Measurements from ENCODE around the gene KXD1.
"Not testable (repeated sequence)": the region's sequence is repeated elsewhere in the genome, so short reads cannot be mapped to it uniquely, and the experiment has no call there.

The KXD1 gene

GRCh38 chr19:18587561-18587960 is 29.9 kb downstream of the KXD1 start:
- no peak for FAIRE-seq

DNA sequence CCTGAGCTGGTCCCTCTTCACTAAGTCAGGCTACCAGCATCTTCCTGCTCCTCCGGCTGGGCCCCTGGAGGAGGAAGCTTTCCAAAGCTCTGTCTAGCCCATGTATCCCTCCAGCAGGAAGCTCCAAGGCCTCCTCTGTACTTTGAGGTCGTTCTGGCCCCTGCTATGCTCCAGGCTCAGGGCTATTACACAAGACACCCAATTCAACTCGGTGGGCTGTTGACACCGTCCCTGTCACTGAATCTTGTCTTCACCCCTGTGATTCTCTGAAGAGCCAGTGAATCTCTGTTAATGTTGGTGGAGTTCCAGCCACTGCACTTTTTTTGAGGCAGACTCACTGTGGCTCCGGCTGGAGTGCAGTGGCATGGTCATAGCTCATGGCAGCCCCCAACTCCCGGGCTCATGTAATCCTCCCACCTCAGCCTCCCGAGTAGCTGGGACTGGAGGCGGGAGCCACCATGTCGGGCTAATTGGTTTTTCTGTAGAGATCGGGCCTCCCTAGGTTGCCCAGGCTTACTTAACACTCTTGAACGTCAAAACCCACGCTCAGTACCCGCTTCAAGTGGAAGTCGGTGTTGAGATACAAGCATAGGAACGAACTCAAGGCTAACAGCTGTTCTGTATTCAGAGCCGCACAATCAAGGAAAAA is 30.4 kb downstream of the KXD1 start:
- no peak for FAIRE-seq

DNA sequence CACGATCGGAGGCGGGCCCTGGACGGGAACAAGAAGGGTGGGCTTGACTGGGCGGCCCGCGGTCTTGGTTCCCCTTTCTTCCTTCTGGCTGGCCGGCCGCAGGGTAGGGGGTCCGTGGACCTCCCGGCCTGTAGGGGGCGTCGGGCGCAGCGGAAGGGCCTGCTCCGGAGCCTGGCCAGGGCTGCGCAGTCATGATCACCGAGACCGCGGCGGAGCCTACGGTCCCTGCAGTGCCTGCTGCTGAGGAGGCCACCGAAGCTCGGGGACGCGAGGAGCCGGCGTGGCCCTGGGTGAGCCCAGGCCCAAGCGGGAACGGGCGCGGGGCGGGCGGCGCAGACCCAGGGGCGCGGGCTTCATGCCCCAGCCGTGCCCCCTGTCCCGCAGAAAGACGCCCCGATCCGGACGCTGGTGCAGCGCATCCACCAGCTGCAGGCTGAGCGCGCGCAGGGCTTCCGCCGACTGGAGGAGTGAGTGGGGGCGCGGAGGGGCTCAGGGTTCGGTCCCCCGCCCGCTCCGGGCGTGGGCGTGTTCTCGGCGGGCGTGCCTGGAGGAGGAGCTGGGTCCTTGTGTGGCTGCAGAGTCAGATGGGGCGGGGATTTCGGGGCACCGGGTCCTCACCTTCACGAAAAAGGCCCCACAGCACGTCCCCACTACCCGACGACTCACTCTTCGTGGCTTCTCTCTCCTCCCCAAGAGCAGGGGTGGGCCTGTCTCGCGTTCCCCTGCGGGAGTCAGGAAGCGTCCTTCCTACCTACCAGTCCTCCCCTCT is 31.1 kb downstream of the KXD1 start, which contains the start of gene REX1BD:
Gene REX1BD, plus strand, starts transcription at position 188 of the 769 bp plus-strand sequence. Its CDS starts 4 bp downstream, at position 192.
- FAIRE-seq = peak; percentile 17

- peak; percentile 97 for FAIRE-seq
These were observed 32.0 kb downstream of the KXD1 start for GRCh38 chr19:18589380-18590272.

DNA sequence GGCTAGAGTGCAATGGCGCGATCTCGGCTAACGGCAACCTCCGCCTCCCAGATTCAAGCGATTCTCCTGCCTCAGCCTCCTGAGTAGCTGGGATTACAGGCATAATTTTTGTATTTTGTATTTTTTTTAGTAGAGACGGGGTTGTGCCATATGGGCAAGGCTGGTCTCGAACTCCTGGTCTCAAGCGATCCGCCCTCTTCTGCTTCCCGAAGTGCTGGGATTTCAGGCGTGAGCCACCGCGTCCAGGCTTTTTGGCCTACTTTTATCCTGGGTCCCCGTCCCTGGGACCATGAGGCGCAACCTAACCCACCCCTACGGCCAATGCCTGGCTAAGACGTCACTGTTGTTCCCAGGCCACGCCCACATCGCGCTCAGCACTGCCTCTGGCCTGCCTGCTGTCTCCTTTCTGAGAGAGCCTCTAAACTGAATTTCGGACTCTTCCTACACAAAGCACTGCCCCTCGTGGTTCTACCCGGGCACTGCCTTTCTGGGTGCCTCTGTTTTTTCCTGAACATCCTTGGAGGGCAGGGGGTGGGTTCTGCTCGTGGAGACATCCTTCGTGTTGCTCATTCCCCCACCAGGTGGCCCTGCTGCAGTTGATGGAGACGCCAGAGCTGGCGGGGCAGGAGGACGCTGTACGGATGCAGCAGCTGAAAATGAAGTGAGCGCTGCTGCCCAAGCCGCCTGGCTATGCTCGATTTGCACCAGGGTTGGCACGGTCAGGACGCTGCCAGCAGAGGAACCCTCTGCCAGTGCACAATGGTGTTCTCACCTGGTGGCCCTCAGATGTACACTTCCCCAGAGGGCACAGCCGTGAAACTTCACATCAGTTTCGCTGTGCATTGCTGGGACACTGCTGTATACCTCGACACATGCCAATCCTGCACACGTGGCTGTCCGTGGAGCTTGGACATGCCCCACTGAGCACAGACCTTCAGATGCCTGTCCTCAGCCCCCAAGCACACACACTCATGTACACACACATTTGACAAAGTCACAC is 32.9 kb downstream of the KXD1 start:
- peak; percentile 97 for FAIRE-seq

GRCh38 chr19:18591735-18592385 is 34.2 kb downstream of the KXD1 start:
- FAIRE-seq = no peak

GRCh38 chr19:18592732-18593131 is 35.1 kb downstream of the KXD1 start:
- not testable (repeated sequence) for FAIRE-seq

DNA sequence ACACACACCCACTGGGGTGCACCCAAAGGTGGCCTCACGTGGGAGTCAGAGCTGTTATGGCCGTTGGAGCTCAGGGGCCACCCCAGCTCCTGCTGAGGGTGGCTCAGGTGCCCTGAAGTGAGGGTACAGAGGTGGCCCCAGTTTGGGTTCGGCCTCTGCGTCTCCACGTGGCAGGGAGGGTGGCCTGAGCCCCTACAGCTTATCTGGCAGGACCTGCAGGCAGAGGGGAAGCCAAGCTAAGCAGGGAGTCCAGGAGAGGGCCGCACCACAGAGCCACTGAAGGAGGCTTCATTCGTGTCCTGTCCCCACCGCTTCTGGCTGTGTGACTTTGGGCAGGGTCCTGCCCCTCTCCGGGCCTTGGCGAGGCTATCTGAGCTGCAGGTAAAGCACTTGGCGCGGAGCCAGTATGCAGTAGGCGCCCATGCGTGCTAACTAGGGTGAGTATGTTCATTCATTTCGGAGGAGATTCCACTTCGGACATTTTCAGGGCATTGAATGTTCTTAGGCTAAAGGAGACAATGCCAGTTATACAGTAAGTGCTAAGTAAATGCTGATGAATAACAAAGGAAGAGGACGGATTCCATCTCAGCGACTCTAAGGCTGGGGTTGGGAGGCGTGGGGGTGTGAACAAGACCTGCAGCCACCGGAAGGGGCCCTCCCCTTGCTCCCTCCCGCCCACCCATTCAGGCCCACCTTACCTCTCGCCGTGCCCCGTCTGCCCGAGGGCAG is 35.9 kb downstream of the KXD1 start:
- FAIRE-seq = no peak

DNA sequence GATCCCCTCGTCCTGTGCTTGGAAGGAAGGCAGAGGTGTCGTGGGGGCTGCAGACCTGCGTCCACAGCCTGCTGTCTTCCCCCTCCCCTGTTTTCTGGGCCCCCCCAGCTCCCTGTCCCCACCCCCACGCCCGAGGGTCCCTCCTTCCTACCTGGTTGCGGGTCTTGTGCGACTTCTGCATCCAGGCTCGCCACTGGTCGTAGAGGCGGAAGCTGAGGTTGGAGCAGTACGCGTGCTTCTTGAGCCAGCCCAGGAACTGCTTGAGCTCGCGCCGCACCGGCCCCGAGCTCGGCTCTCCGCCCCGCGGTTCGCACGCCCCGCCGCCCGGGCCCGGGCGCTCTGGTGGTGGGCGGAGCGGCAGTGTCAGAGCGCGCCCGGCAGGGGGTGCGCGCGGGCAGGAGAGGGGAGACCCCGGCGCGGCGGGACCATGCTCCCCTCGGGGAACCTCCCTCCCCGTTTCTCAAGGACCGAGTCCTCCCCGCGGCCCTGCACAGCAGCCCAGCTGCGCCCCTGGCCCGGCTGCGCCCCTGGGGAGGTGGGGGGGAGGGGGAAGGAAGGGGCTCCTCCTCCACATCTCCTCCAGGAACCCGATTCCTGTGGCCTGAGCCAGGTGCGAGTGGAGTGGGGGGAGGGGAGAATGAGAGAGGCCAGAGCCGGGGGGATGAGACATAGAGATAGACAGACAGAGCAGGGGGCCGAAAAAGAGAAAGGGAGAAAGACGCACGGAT is 36.6 kb downstream of the KXD1 start:
- FAIRE-seq = no peak

DNA sequence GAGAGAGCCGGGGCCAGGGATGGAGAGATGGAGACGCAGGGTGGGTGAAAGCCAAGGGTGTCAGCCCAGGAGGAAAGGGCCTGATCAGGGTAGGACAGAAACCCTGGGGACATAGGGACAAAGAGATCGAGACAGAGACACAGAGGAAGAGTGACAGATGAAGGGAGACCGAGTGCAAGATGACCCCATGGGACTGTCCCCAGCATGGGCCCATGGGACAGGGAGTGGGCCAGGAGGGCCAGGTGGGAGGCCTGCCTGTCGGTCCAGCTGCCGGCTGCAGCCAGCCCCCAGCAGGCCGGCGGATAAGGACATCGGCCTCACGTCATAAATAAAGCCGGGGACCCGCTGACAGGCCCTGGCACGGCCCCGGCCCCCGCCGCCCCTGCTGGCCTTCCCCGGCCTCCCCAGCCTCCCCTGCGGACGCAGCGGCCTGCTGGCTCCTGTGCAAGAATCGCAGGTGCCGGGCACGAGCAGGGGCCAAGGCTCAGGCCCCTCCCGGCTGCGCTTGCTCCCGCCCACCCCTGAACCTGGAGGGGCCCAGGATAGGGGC is 37.2 kb downstream of the KXD1 start:
- FAIRE-seq = no peak

- no peak for FAIRE-seq
These were observed 37.8 kb downstream of the KXD1 start for GRCh38 chr19:18595475-18595874.

- FAIRE-seq = no peak
These were observed 39.1 kb downstream of the KXD1 start for GRCh38 chr19:18596752-18597157.

DNA sequence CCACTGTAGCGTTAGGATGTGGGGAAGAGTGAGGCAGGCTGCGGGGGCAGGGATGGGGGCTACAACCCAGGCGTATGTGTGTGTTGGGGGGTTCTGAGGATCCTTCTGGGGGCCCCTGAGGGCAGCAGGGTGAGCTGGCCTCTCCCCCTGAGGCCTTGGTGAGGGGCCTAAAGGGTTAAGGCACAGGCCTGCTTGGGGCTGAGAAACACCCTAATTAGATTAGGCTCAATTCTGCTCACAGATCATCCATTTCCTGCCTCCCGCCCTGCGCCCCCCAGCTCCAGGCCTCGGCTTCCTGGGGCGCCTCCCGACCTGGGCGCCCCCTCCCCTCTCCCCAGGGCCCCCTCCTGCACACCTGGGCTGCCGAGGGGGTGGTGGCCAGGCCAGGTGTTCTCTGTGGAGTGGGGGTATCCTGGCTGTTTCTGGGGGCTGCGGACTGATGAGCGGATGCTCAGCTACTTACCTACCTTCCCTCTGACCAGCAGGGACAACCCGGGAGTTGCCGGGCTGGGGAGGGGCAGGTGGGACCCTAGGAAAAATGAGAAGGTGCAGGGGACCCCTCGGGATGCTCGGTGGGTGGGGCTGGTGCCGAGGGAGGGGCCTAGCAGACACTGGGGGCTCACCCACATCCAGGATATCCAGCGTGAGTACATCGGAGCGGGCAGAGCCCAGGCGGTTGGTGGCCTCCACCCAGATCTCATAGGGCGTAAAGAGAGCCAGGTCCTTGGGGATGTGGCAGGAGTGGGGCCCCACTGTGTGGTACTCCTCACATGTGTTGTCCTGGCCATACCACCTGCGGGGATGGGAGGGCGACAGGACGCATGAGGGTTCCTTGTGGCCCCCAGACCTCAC is 40.4 kb downstream of the KXD1 start:
- no peak for FAIRE-seq

DNA sequence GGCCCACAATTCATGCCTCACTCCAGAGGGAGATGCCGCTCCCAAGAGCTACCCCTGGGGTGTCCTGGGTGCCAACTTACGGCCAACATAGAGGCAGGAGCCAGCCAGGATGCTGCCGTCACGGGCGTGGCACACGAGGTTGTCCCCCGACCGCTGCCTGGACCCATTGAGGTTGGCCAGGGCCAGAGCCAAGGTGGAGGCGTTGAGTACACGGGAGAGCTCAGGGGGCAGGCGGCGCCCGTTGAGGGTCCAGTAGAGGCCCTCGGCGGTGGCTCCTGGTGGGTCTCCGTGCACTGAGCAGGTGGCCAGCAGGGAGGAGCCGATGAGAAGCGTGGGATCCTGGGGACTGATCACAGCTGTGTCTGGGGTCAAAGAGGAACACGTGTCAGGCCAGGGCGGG is 41.8 kb downstream of the KXD1 start:
- FAIRE-seq = no peak

GRCh38 chr19:18600692-18601397 is 43.2 kb downstream of the KXD1 start:
- FAIRE-seq = not testable (repeated sequence)

GRCh38 chr19:18601875-18602274 is 44.2 kb downstream of the KXD1 start:
- FAIRE-seq = no peak

DNA sequence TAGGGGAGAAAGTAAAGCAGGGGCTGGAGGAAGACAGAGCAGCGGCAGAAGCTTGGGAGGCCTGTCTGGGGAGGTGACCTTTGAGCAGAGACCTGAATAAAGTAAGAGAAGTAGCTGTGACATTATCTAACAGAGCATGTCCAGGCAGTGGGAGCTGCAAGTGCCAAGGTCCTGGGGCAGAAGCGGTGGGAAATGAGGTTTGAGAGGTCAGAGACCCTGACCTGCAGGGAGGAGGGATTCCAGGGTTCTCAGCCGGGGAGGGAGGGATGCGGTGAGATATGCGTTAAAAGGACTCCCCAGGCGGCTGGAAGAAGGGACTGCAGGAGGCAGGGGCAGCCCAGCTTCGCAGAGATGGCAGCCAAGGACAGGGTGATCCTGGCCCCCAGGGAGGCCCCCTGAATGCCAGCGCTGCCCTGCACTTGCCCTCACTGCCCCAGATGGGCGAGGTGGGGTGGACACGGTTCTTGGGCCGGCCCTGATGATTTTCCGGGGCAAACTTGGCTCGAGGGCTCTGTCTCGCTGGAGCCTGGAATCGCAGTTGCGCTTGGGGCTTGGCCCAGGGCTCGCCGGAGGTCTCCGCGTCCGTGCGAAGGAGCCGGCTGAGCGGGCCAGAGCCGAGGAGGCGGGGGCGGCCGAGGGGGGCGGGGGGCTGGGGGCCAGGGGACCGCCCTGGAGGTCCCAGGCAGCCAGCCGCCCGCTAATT is 45.7 kb downstream of the KXD1 start:
- no peak for FAIRE-seq
